H1 (cell line): Measurements from ENCODE around the gene TRDN. TPM values are rescaled to one million over a fixed set of nuclear protein-coding genes. Genes with fewer than 3 reads are reported as not detected.

Experiments used
- CTCF ChIA-PET: fragments of 300-600 bp; sonication (Branson Sonifier 250); formaldehyde crosslinking; loops from one replicate; lab custom pipeline; 2021; ENCODE audit not compliant: partially characterized antibody; lab: Charles Lee
- POLR2A ChIA-PET: fragments of 300-600 bp; sonication (Branson Sonifier 250); formaldehyde crosslinking; loops from one replicate; lab custom pipeline; 2021; ENCODE audit warnings: inconsistent platforms; ENCODE audit not compliant: partially characterized antibody; lab: Charles Lee
- DNase-seq, 2 experiments: peaks; one replicate each; pipeline versions ENCODE4 v3.0.0 to v3.0.0-alpha.2; 2010 to 2022; ENCODE audit warnings: low spot score in 2 of 2, low read depth in 1 of 2, mixed read lengths in 1 of 2
- FAIRE-seq: peaks from 2 replicates; lab custom pipeline; 2011; peaks lifted over from hg19 to GRCh38; lab: Jason Lieb, UNC
- H2AFZ ChIP-seq: 2 replicates; pipeline ENCODE4 v1.8.1; 2012; ENCODE audit warnings: low read length, inconsistent platforms
- H2AK5ac ChIP-seq: 2 replicates; pipeline ENCODE4 v1.6.1; 2013; ENCODE audit warnings: low read depth, low read length
- H2BK120ac ChIP-seq: replicated peaks from 2 replicates; pipeline ENCODE3; 2013; ENCODE audit warnings: low read depth, low read length, inconsistent platforms
- H2BK12ac ChIP-seq: 2 replicates; pipeline ENCODE4 v1.6.1; 2013; ENCODE audit warnings: low read depth, low read length
- H2BK15ac ChIP-seq: 2 replicates; pipeline ENCODE4 v1.6.1; 2013; ENCODE audit warnings: low read length
- H2BK20ac ChIP-seq: 2 replicates; pipeline ENCODE4 v1.6.1; 2013; ENCODE audit warnings: low read length
- H2BK5ac ChIP-seq: 2 replicates; pipeline ENCODE4 v1.6.1; 2013; ENCODE audit warnings: low read depth, low read length
- H3K14ac ChIP-seq: 2 replicates; pipeline ENCODE4 v1.6.1; 2013; ENCODE audit warnings: inconsistent platforms; ENCODE audit not compliant: insufficient read length
- H3K18ac ChIP-seq: 2 replicates; pipeline ENCODE4 v1.6.1; 2013; ENCODE audit warnings: low read length; ENCODE audit errors: extremely low read depth
- H3K23ac ChIP-seq: 2 replicates; pipeline ENCODE4 v1.6.1; 2013; ENCODE audit warnings: inconsistent platforms; ENCODE audit not compliant: insufficient read length
- H3K23me2 ChIP-seq: 2 replicates; pipeline ENCODE4 v1.6.1; 2013; ENCODE audit warnings: low read depth, low read length
- H3K27ac ChIP-seq: 2 replicates; pipeline ENCODE4 v1.6.1; 2011; ENCODE audit warnings: low read depth, low read length, inconsistent platforms
- H3K27me3 ChIP-seq, 4 experiments: replicated peaks in 1 of 4; 1 replicate in 1 of 4; 2 replicates in 3 of 4; pipeline versions ENCODE4 v1.6.1 to v1.8.1; 2011 to 2013; ENCODE audit warnings: low read length in 3 of 4, mild to moderate bottlenecking in 3 of 4, inconsistent platforms in 2 of 4, mixed read lengths in 2 of 4, moderate library complexity in 1 of 4; ENCODE audit not compliant: control insufficient read depth in 3 of 4, insufficient read depth in 3 of 4; ENCODE audit errors: extremely low read depth in 1 of 4
- H3K36me3 ChIP-seq, 4 experiments: 2 replicates each; pipeline versions ENCODE4 v1.6.1 to v1.8.1; 2011 to 2013; ENCODE audit warnings: mild to moderate bottlenecking in 4 of 4, low read length in 3 of 4, moderate library complexity in 2 of 4, control low read depth in 1 of 4, inconsistent platforms in 1 of 4; ENCODE audit not compliant: insufficient read depth in 4 of 4, control insufficient read depth in 2 of 4
- H3K4ac ChIP-seq: replicated peaks from 2 replicates; pipeline ENCODE3; 2013; ENCODE audit warnings: low read length, low read depth, mixed read lengths, inconsistent platforms; ENCODE audit not compliant: insufficient read length
- H3K4me1 ChIP-seq, 4 experiments: replicated peaks in 1 of 4; 1 replicate in 1 of 4; 2 replicates in 3 of 4; pipeline versions ENCODE4 v1.6.1 to v1.8.1; 2011 to 2013; ENCODE audit warnings: low read length in 3 of 4, inconsistent platforms in 2 of 4, mixed read lengths in 1 of 4; ENCODE audit not compliant: insufficient read depth in 4 of 4, control insufficient read depth in 3 of 4
- H3K4me2 ChIP-seq, 2 experiments: 2 replicates each; pipeline versions ENCODE4 v1.6.1 to v1.8.1; 2011 to 2013; ENCODE audit warnings: low read depth in 2 of 2, low read length in 2 of 2, control low read depth in 1 of 2, inconsistent platforms in 1 of 2, mild to moderate bottlenecking in 1 of 2; ENCODE audit not compliant: insufficient read depth in 1 of 2
- H3K4me3 ChIP-seq, 4 experiments: fragments of 200-600, 300-600 bp in 1 of 4; sonication (generic), shearing (Covaris generic), sonication (Bioruptor Twin) in 1 of 4; 2 replicates each; pipeline versions ENCODE4 v1.5.1 to v1.8.1; 2011 to 2016; ENCODE audit warnings: low read length in 4 of 4, low read depth in 3 of 4, control low read depth in 2 of 4, inconsistent platforms in 2 of 4, mild to moderate bottlenecking in 2 of 4, mixed read lengths in 1 of 4, moderate library complexity in 1 of 4; ENCODE audit not compliant: insufficient read depth in 2 of 4; ENCODE audit errors: extremely low read depth in 1 of 4
- H3K56ac ChIP-seq: replicated peaks from 2 replicates; pipeline ENCODE3; 2013; ENCODE audit warnings: low read depth, mild to moderate bottlenecking, mixed read lengths, low read length, inconsistent platforms; ENCODE audit not compliant: insufficient read length
- H3K79me1 ChIP-seq: 2 replicates; pipeline ENCODE4 v1.6.1; 2013; ENCODE audit warnings: low read depth, low read length, control low read depth
- H3K79me2 ChIP-seq, 2 experiments: 2 replicates each; pipeline versions ENCODE4 v1.6.1 to v1.8.1; 2012 to 2013; ENCODE audit warnings: low read length in 2 of 2, mild to moderate bottlenecking in 2 of 2, inconsistent platforms in 1 of 2; ENCODE audit not compliant: insufficient read depth in 2 of 2, control insufficient read depth in 1 of 2
- H3K9ac ChIP-seq, 4 experiments: replicated peaks in 1 of 4; 1 replicate in 1 of 4; 2 replicates in 3 of 4; pipeline versions ENCODE4 v1.6.1 to v1.8.1; 2011 to 2013; ENCODE audit warnings: low read depth in 3 of 4, low read length in 3 of 4, control low read depth in 2 of 4, mild to moderate bottlenecking in 2 of 4, moderate library complexity in 2 of 4, inconsistent platforms in 1 of 4; ENCODE audit errors: extremely low read depth in 1 of 4
- H3K9me3 ChIP-seq, 2 experiments: 2 replicates each; pipeline versions ENCODE4 v1.6.1 to v1.8.1; 2012 to 2013; ENCODE audit warnings: mild to moderate bottlenecking in 2 of 2, moderate library complexity in 2 of 2, control low read depth in 1 of 2, inconsistent platforms in 1 of 2, low read depth in 1 of 2, low read length in 1 of 2, mixed read lengths in 1 of 2; ENCODE audit not compliant: insufficient read depth in 2 of 2
- H4K20me1 ChIP-seq, 2 experiments: replicated peaks in 1 of 2; 2 replicates each; pipeline versions ENCODE3 to v1.8.1; 2011 to 2013; ENCODE audit warnings: inconsistent platforms in 2 of 2, low read length in 2 of 2, mild to moderate bottlenecking in 1 of 2; ENCODE audit not compliant: insufficient read depth in 2 of 2, control insufficient read depth in 1 of 2
- H4K5ac ChIP-seq: 2 replicates; pipeline ENCODE4 v1.6.1; 2013; ENCODE audit warnings: low read length, low read depth, mixed read lengths, inconsistent platforms; ENCODE audit not compliant: insufficient read length
- H4K8ac ChIP-seq: 2 replicates; pipeline ENCODE4 v1.8.0; 2013; ENCODE audit warnings: mild to moderate bottlenecking, moderate library complexity, low read length, inconsistent platforms; ENCODE audit not compliant: insufficient read depth; ENCODE audit errors: extremely low read depth
- H4K91ac ChIP-seq: replicated peaks from 2 replicates; pipeline ENCODE3; 2013; ENCODE audit warnings: low read length, mixed read lengths, inconsistent platforms; ENCODE audit not compliant: insufficient read length
- ASH2L ChIP-seq: fragments of 200-600, 300-600 bp; sonication (generic); IDR thresholded peaks from one replicate; pipeline ENCODE4 v1.7.1; 2017; ENCODE audit warnings: low read length
- CEBPB ChIP-seq: IDR thresholded peaks from 2 replicates; pipeline ENCODE4 v1.6.1; 2012; ENCODE audit warnings: low read depth, low read length
- HDAC2 ChIP-seq, 2 experiments: fragments of 300-600 bp in 1 of 2; sonication (generic) in 1 of 2; IDR thresholded peaks; 2 replicates each; pipeline ENCODE4 v1.6.1; 2011 to 2012; ENCODE audit warnings: low read depth in 2 of 2, low read length in 2 of 2, mild to moderate bottlenecking in 2 of 2, moderate library complexity in 2 of 2, borderline replicate concordance in 1 of 2, inconsistent platforms in 1 of 2
- KDM1A ChIP-seq: fragments of 200-600, 300-600 bp; sonication (generic); IDR thresholded peaks from 2 replicates; pipeline ENCODE4 v1.7.1; 2016; ENCODE audit warnings: mild to moderate bottlenecking, low read length, borderline replicate concordance
- POLR2AphosphoS5 ChIP-seq: IDR thresholded peaks from 2 replicates; pipeline ENCODE4 v1.6.1; 2011; ENCODE audit warnings: low read depth, low read length
- RXRA ChIP-seq: IDR thresholded peaks from 2 replicates; pipeline ENCODE4 v1.6.1; 2011; ENCODE audit warnings: low read depth, mild to moderate bottlenecking, low read length, moderate library complexity; ENCODE audit not compliant: insufficient read depth
- SAP30 ChIP-seq: fragments of 300-600 bp; sonication (generic); IDR thresholded peaks from 2 replicates; pipeline ENCODE4 v1.7.1; 2012; ENCODE audit warnings: low read length, moderate library complexity, mild to moderate bottlenecking, inconsistent platforms; ENCODE audit not compliant: insufficient read depth, insufficient replicate concordance
- SP2 ChIP-seq: IDR thresholded peaks from 2 replicates; pipeline ENCODE4 v1.6.1; 2012; ENCODE audit warnings: mild to moderate bottlenecking, low read length, inconsistent platforms
- TEAD4 ChIP-seq: IDR thresholded peaks from 2 replicates; pipeline ENCODE4 v1.6.1; 2012; ENCODE audit warnings: low read depth, low read length, inconsistent platforms, mixed read lengths
- USF2 ChIP-seq: IDR thresholded peaks from 2 replicates; pipeline ENCODE4 v1.6.1; 2011; ENCODE audit warnings: low read length, improper control_type of control experiment
- ZNF274 ChIP-seq: IDR thresholded peaks from 2 replicates; pipeline ENCODE4 v1.7.0; 2012; ENCODE audit warnings: low read length, borderline replicate concordance; ENCODE audit errors: extremely low read depth
- WGBS, 2 experiments: shearing (Covaris generic) in 1 of 2; methylation state at CpG; one replicate each; pipeline versions ENCODE4 v1.1.6 to v1.1.7; 2013 to 2015; ENCODE audit warnings: low lambda C conversion rate in 2 of 2, mixed read lengths in 2 of 2, inconsistent platforms in 1 of 2, low coverage in 1 of 2, missing lambda C conversion rate in 1 of 2; ENCODE audit not compliant: insufficient replicate concordance in 2 of 2, insufficient coverage in 1 of 2, insufficient read length in 1 of 2; ENCODE audit errors: extremely low coverage in 1 of 2, missing lambda C conversion rate in 1 of 2; 5-methylcytosine and 5-hydroxymethylcytosine counted together
- polyA plus RNA-seq, 7 experiments: library from polyadenylated mRNA; depleted of rRNA in 3 of 7; stranded (reverse) in 5 of 7; unstranded in 2 of 7; fragments of >200 nt in 5 of 7; fragments of 200-250 nt in 2 of 7; gene quantifications; 1 replicate in 5 of 7; 2 replicates in 1 of 7; 4 replicates in 1 of 7; pipeline versions ENCODE4 v1.2.1 to v1.2.3, GENCODE V29; 2011 to 2013; ENCODE audit warnings: missing spikeins in 2 of 7, mixed read lengths in 2 of 7
- total RNA-seq: library from RNA; stranded (reverse); fragmentation: NEBNext Ultra II Directional; extraction: Animal tissue kit (Norgen Biotek cat#: 25700); gene quantifications from 2 replicates; pipeline ENCODE4 v1.2.1, GENCODE V29; 2021
- TF ChIP-seq, protein P1 (sequence below): IDR thresholded peaks from 2 replicates; pipeline ENCODE4 v1.6.1; 2012; ENCODE audit warnings: low read length, inconsistent platforms

The TRDN gene
- total and polyA plus RNA-seq, 2 of the 8 experiments (the other 6 are each of a cell fraction or from before 2014, with no cell fraction given), result 1.6 to 41.6 TPM

DNA sequence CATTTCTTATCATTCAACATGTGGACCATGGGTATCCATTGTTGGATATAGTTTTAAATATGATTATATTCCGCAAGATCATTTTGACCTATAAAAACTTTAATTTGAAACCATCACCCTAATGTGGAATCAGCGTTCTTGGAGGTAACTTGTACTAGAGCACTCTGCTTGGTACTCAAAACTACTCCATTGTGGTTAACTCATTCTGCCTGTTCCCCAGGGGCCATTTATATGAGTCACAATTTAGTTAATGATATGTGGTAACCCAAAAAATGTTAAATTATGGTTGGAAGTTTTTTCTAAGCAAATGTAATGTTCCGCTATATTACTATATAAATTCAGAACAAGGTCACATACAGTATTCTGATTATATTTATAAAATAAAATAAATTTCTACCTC, 109.3 kb downstream of the TRDN start:
- H3K14ac ChIP-seq, result no peak overlapping the region
- no peak overlapping the region for H3K9ac ChIP-seq
- H4K5ac ChIP-seq, result no peak overlapping the region
- H3K4ac ChIP-seq, result no peak overlapping the region
- no peak overlapping the region for H3K4me3 ChIP-seq
- H2BK15ac ChIP-seq, result no peak overlapping the region
- no peaks in the 10 kb centered on the region for H3K79me1 ChIP-seq
- H3K4me2 ChIP-seq, result no peak overlapping the region
- POLR2A ChIA-PET, result no interaction called here
- no peak overlapping the region for H3K56ac ChIP-seq
- DNase-seq (no peak), FAIRE-seq (no peak)
- no peak overlapping the region for H2BK12ac ChIP-seq
- H3K27ac ChIP-seq, result no peak overlapping the region
- H3K4me1 ChIP-seq, result no peaks in the 10 kb centered on the region
- H3K27me3 ChIP-seq, result no peaks in the 10 kb centered on the region
- WGBS, 2 experiments, result 63% methylated on average over 3 of the region's 3 CpGs; no CpG with 5 or more reads in 1 of the 2 experiments
- CTCF ChIA-PET, result no interaction called here
- H4K20me1 ChIP-seq, result no peaks in the 10 kb centered on the region
- no peak overlapping the region for H3K23ac ChIP-seq
- no peaks in the 10 kb centered on the region; a peak in 1 of 4 replicates for H3K9me3 ChIP-seq
- no peak overlapping the region for H2BK5ac ChIP-seq
- H4K8ac ChIP-seq, result no peak overlapping the region
- no peak overlapping the region for H2AFZ ChIP-seq
- peaks cover 0 to 5% (median 0%) of the 10 kb centered on the region in 4 experiments; a peak in 1 of 8 replicates for H3K36me3 ChIP-seq
- H3K23me2 ChIP-seq, result no peaks in the 10 kb centered on the region
- no peak overlapping the region for H2BK120ac ChIP-seq
- no peak overlapping the region for H2AK5ac ChIP-seq
- H4K91ac ChIP-seq, result no peak overlapping the region
- no peak overlapping the region for H2BK20ac ChIP-seq
- H3K79me2 ChIP-seq, result no peaks in the 10 kb centered on the region
- no peak overlapping the region for H3K18ac ChIP-seq
- TF ChIP-seq KDM1A (no peak), ZNF274 (no peak), SAP30 (no peak), TEAD4 (no peak), HDAC2 (IDR thresholded peaks at IDR 0.05; ENCODE audit: borderline replicate concordance in 1 of 2, low read depth in 2 of 2, low read length in 2 of 2) (no peak), CEBPB (no peak), POLR2AphosphoS5 (no peak), SP2 (no peak), ASH2L (no peak), USF2 (no peak), RXRA (no peak)
- TF ChIP-seq, protein P1, sequence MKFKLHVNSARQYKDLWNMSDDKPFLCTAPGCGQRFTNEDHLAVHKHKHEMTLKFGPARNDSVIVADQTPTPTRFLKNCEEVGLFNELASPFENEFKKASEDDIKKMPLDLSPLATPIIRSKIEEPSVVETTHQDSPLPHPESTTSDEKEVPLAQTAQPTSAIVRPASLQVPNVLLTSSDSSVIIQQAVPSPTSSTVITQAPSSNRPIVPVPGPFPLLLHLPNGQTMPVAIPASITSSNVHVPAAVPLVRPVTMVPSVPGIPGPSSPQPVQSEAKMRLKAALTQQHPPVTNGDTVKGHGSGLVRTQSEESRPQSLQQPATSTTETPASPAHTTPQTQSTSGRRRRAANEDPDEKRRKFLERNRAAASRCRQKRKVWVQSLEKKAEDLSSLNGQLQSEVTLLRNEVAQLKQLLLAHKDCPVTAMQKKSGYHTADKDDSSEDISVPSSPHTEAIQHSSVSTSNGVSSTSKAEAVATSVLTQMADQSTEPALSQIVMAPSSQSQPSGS, result no peak
